AG09309 (cell line): ENCODE results near the gene TOX2.

Source experiments
- DNase-seq: peaks from one replicate; pipeline ENCODE4 v3.0.0-alpha.2; 2010; ENCODE audit warnings: low read depth
- H3K4me3 ChIP-seq: 2 replicates; pipeline ENCODE4 v1.5.1; 2011; ENCODE audit warnings: mild to moderate bottlenecking, low read depth, low read length, moderate library complexity; ENCODE audit not compliant: control insufficient read depth
- CTCF ChIP-seq: IDR thresholded peaks from 2 replicates; pipeline ENCODE4 v1.5.1; 2011; ENCODE audit warnings: mild to moderate bottlenecking, low read depth, low read length, inconsistent platforms; ENCODE audit not compliant: insufficient read depth, control insufficient read depth; ENCODE audit errors: missing control alignments

The TOX2 gene

GRCh38 chr20:44118185-44119033 lies 203.8 kb downstream of the TOX2 start:
- no peak for DNase-seq
- TF ChIP-seq CTCF = no peak
- no peak overlapping the region for H3K4me3 ChIP-seq
